Measurements from ENCODE around the gene PSG6. TPM values are rescaled to one million over a fixed set of nuclear protein-coding genes. Genes with fewer than 3 reads are reported as not detected.
"Not testable (repeated sequence)": the region's sequence is repeated elsewhere in the genome, so short reads cannot be mapped to it uniquely, and the experiment has no call there.

Gene PSG6
- total RNA-seq, 4 donors from 2014 or later: not detected

DNA sequence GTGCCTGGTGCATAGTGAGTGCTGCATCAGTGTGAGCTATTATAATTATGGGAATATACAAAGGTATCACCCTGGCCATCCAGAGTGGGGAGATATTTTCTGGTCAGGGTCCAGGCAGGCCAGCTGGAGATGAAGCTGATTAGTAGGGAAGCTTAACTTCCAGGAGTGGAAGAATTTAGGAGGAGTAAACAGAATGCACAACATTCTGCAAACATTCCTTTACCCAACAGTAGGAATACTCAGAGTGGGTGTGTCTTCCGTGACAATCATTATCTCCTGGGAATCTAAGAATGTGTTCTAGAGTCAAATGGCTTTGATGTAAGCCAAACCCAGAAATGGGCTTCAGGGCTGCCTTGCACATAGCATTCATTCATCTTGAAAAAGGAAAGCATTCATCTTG lies 19.0 kb downstream of the PSG6 start:
- H3K9me3 ChIP-seq, H3K27ac ChIP-seq, ATAC-seq, H3K27me3 ChIP-seq, H3K4me3 ChIP-seq, H3K4me1 ChIP-seq, H3K36me3 ChIP-seq: not testable (repeated sequence)
- WGBS, 2 donors (ENCODE audit: low coverage in 1 of 2): 67 to 79% methylated on average over 1 of the region's 1 CpG

DNA sequence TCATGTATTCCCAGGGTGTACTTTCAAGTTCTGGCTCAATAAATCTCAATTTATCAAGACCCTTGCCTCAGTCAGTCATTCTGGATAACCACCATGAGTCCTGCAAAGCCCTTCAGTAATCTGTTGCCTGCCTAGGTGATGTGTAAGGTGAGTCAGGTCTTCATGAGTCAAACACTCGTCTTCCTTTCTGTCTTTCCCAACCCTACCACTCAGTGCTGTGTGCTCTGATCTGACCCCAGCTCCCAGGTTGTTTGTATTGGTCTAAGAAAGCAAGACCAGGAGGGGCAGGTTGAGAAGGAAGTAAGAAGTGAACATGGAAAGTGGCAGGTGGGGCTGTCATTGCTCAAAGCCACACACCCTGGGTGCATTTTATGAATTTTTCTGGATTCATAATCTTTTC lies 20.0 kb downstream of the PSG6 start:
- not testable (repeated sequence) for H3K4me1 ChIP-seq, H3K27ac ChIP-seq, ATAC-seq, H3K27me3 ChIP-seq, H3K9me3 ChIP-seq, H3K36me3 ChIP-seq, H3K4me3 ChIP-seq
- WGBS, 2 donors (ENCODE audit: low coverage in 1 of 2): 11% methylated on average over 1 of the region's 1 CpG; no CpG with 5 or more reads in 1 of the 2 donors

- H3K27ac ChIP-seq, H3K4me1 ChIP-seq, ATAC-seq, H3K27me3 ChIP-seq, H3K4me3 ChIP-seq, H3K36me3 ChIP-seq: not testable (repeated sequence)
- 75% methylated on average over 6 of the region's 7 CpGs; no CpG with 5 or more reads in 1 of the 2 donors for whole genome bisulfite sequencing, 2 donors (ENCODE audit: low coverage in 1 of 2)
- H3K9me3 ChIP-seq: peaks cover 0 to 24% (median 0%) of the 10 kb centered on the region in 3 donors
These were observed 27.2 kb downstream of the PSG6 start for GRCh38 chr19:42890446-42890845.

DNA sequence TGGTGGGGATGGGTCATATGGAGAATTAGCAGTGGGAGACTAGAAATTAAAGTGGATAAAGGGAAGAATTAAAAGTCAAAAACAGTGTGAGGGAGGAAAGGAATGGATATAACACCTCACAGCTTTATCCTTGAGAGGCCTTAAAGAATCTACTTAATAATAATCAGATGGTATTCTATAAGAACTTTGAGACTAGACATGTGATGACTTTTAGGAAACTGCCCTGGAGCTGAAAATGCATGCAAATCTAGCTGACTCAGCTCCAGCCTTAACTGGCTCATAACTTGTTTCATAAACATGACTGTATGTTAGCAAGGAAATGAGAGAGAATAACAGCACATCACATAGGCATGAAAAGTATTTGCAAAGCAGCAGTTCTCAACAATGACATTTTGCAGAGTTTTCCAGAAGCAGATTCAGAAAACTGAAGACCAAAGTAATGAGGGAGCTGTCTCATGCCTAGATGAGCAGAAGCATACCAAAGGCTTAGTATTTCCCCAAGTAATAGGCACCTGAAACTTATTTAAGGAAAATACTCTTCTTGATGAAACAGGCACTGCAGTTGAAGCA lies 29.7 kb downstream of the PSG6 start:
- not testable (repeated sequence) for H3K4me3 ChIP-seq, ATAC-seq

DNA sequence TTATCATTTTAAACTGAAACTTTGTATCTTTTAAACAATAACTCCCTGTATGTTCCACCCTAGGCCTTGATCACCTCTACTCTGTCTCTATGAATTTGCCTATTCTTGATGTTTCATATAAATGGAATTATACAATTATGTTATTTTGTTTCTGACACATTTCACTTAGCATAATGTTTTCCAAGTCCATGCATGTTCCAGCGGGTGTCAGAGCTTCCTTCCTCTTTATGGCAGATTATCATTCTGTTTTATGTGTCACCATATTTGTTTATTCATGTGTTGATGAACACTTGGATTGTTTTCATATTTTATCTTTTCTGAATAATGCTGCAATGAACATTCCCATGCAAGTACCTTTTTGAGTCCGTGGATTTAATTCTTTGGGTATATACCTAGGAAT lies 35.0 kb downstream of the PSG6 start:
- H3K4me3 ChIP-seq, ATAC-seq: not testable (repeated sequence)
- 73 to 86% methylated on average over 2 of the region's 2 CpGs for WGBS, 2 donors (ENCODE audit: low coverage in 1 of 2)

More for the DNA sequence above, 29.7 kb downstream of the PSG6 start:
- H3K36me3 ChIP-seq, H3K4me1 ChIP-seq, H3K27me3 ChIP-seq, H3K27ac ChIP-seq: not testable (repeated sequence)
- peaks cover 0 to 24% (median 0%) of the 10 kb centered on the region in 3 donors for H3K9me3 ChIP-seq

DNA sequence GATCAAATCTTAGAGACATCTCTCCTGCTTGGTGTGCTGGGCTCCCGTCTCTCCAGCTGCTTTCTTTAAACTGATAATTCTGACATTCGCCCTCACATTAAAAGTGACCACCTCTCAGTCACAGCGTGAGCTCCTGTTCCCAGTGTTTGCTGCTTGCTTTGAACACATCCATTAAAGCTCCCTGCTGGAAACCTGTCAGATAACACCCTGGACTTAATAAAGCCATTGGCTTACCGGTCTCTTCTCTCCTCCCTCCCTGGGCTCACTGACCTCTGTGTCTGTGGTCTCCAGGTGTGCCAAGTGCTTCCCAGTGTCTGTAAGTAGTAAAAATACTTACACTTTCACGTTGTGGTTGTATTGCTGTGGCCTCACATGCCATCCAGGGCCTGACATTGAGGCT lies 35.7 kb downstream of the PSG6 start:
- H3K27me3 ChIP-seq, H3K4me1 ChIP-seq, H3K9me3 ChIP-seq, H3K36me3 ChIP-seq, ATAC-seq, H3K4me3 ChIP-seq, H3K27ac ChIP-seq: not testable (repeated sequence)
- 49 to 58% methylated on average over 2 to 5 of the region's 5 CpGs for WGBS, 2 donors (ENCODE audit: low coverage in 1 of 2)

More for the DNA sequence above, 35.0 kb downstream of the PSG6 start:
- H3K27ac ChIP-seq, H3K36me3 ChIP-seq, H3K27me3 ChIP-seq, H3K9me3 ChIP-seq, H3K4me1 ChIP-seq: not testable (repeated sequence)

DNA sequence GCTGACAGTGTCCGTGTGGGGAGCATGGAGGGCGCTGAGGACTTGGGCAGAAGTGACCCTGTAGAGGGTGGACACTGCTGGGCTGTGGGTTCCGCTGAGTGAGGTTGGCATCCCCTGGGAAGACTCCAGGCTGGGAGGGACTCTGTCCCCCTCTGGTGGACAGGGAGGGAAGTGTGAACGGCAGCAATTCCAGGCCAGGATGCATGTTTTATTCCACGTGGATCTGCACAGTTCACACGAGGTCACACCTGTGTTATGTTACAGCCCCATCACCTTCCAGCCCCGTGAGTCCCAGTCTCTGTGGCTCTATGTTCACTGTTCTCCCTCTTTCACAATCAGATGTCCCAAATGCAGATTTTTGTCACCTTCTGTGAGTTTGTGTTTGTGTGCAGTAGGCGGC lies 36.4 kb downstream of the PSG6 start:
- not testable (repeated sequence) for H3K9me3 ChIP-seq, H3K4me3 ChIP-seq, H3K36me3 ChIP-seq, H3K27me3 ChIP-seq, H3K4me1 ChIP-seq, ATAC-seq, H3K27ac ChIP-seq
- TF ChIP-seq, protein P1, sequence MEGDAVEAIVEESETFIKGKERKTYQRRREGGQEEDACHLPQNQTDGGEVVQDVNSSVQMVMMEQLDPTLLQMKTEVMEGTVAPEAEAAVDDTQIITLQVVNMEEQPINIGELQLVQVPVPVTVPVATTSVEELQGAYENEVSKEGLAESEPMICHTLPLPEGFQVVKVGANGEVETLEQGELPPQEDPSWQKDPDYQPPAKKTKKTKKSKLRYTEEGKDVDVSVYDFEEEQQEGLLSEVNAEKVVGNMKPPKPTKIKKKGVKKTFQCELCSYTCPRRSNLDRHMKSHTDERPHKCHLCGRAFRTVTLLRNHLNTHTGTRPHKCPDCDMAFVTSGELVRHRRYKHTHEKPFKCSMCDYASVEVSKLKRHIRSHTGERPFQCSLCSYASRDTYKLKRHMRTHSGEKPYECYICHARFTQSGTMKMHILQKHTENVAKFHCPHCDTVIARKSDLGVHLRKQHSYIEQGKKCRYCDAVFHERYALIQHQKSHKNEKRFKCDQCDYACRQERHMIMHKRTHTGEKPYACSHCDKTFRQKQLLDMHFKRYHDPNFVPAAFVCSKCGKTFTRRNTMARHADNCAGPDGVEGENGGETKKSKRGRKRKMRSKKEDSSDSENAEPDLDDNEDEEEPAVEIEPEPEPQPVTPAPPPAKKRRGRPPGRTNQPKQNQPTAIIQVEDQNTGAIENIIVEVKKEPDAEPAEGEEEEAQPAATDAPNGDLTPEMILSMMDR (IDR thresholded peaks at IDR 0.05): peak in 1 of 4 experiments; percentile 58
- WGBS, 2 donors (ENCODE audit: low coverage in 1 of 2): 60 to 81% methylated on average over 5 to 7 of the region's 8 CpGs

DNA sequence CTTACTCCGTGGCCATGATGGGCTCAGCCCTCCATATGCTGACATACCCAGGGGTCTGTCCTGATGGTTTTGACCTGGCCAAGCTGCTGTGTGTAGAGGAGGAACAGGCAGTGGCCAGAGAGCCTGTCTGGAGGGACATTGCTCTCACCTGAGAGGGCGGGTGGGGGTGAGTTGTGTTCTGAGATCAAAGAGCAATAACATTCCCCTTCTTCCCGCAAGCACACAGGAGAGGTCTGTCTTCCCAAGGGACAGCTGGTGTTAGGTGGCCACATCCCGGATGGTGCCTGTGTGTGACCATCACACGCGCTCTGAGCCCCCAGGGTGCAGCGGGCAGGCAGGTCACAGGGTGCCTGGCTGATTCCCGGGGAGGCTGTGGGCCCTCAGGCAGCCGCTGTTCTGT lies 37.1 kb downstream of the PSG6 start:
- H3K27me3 ChIP-seq, ATAC-seq, H3K9me3 ChIP-seq, H3K4me3 ChIP-seq, H3K4me1 ChIP-seq, H3K36me3 ChIP-seq, H3K27ac ChIP-seq: not testable (repeated sequence)
- WGBS, 2 donors (ENCODE audit: low coverage in 1 of 2): 95% methylated on average over 6 of the region's 9 CpGs; no CpG with 5 or more reads in 1 of the 2 donors

DNA sequence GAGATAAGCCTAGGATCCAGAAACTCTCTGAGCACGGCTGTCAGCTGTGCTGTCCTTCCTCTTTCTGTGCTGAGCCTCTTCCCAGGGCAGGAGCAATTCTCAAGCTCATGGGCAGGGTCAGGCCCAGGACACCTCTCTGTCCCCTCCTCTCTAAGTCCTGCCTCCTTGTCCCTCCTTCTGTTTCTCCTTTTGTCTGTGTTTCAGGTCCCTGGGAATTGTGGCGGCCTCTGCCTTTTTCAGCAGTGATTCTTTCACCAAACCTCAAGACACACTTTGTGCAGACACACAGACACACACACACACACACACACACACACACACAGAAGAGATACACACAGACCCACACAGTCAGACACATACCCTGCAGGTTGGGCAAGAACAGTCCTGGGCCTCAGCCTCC lies 38.1 kb downstream of the PSG6 start, which contains the start of gene PSG1:
TSS of gene PSG1 (minus strand) at position 101 of the 400 bp plus-strand sequence. CDS start 132 bp downstream, outside the sequence.
- H3K36me3 ChIP-seq: no peaks in the 10 kb centered on the region
- TF ChIP-seq EP300 (IDR thresholded peaks at IDR 0.05): no peak
- TF ChIP-seq, protein P1 (IDR thresholded peaks at IDR 0.05): no peak
- no peak for TF ChIP-seq POLR2A (IDR thresholded peaks at IDR 0.05)
- no peak for TF ChIP-seq POLR2AphosphoS5 (IDR thresholded peaks at IDR 0.05)
- no peaks in the 10 kb centered on the region for H3K9me3 ChIP-seq
- H3K4me1 ChIP-seq: no peaks in the 10 kb centered on the region
- no peak within 1 kb of the TSS for H3K27ac ChIP-seq
- no peak for ATAC-seq
- no peaks in the 10 kb centered on the region for H3K27me3 ChIP-seq
- no peak within 1 kb of the TSS for H3K4me3 ChIP-seq
- 40 to 83% methylated on average over 1 to 2 of the region's 2 CpGs for WGBS, 2 donors (ENCODE audit: low coverage in 1 of 2)

- H3K27ac ChIP-seq, H3K27me3 ChIP-seq, H3K4me3 ChIP-seq, ATAC-seq, H3K36me3 ChIP-seq, H3K4me1 ChIP-seq, H3K9me3 ChIP-seq: not testable (repeated sequence)
These were observed 41.1 kb downstream of the PSG6 start for GRCh38 chr19:42876596-42876995.

DNA sequence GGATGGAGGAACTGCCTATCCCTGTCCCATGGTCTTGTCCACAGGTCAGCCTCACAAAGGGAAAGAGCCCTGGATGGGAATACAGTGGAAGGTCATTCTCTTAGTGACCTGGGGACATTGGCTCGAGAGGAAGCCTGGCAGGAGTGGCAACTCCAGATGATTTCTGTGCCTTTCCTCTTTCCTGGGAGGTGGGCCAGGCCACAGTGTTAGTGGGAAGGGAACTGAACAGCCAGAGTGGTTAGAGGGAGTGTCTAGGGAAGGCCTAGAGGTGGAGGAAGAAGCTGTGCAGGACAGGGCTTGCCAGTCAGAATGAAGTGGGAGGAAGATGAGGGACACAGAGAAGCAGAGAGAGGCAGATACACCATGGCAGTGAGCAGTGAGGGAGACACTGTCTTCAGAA lies 41.8 kb downstream of the PSG6 start:
- WGBS, 2 donors (ENCODE audit: low coverage in 1 of 2): 0 to 17% methylated on average over 1 of the region's 1 CpG
- not testable (repeated sequence) for H3K4me1 ChIP-seq, H3K4me3 ChIP-seq, ATAC-seq, H3K36me3 ChIP-seq, H3K9me3 ChIP-seq, H3K27me3 ChIP-seq
- H3K27ac ChIP-seq: peak overlapping the region in 2 of 4 donors; percentile 17 to 49
